A549 treated with DMSO at 1 μM for 4 hours (cell line): Measurements from ENCODE around the gene NAALAD2. TPM values are rescaled to one million over a fixed set of nuclear protein-coding genes. Genes with fewer than 3 reads are reported as not detected.

ENCODE experiments used
- total RNA-seq: library from RNA; stranded (reverse); fragments of 200-300 nt; extraction: Qiagen RNA extraction; gene quantifications from 5 replicates; pipeline ENCODE4 v1.2.3, GENCODE V29; 2022; ENCODE audit warnings: low read depth

The NAALAD2 gene
- total RNA-seq = 0.02 to 0.03 TPM in 2 of 5 replicates, not detected in the others

DNA sequence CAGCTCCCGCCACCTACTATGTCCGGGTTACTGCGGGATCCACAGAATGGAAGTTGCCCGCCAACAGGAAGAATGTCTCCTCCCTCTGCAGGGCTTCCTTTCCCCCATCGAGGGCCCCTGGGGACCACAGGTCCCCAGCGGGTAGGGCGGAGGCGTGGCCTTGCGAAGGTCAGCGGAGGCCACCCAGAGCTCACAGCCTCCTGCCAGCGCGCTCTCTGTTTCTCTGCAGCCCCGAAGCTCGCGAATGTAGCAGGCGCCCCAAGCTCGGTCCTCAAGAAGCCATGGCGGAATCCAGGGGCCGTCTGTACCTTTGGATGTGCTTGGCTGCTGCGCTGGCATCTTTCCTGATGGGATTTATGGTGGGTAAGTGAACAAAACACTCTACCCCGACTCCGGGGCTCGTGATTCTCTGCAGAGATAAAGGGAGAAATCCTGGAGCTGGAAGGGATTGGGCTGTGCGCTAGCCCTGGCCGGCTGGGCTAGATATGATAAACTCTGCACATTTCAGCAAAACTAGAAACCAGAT is at the start of gene NAALAD2:
NAALAD2 (plus strand) TSS at position 186 of the 526 bp plus-strand sequence; CDS start at position 282, 96 bp downstream.

DNA sequence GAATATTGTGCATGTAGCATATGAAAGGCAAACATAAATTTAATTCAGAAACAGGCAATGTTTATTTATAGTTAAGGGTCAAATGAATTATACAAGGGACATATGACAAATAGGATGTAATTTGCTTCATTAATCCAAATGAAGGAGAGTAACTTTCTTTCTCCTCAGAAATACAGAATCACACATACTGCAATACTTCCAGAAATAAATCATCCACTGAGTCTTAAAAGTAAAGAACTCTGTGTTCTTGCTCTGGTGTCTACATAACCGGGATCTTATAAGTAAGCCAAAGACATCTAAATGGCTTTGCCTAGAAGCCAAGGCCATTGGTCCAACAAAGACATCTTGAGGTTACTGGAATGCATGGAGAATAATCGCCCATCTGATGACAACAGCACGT is 48.8 kb upstream of the NAALAD2 start, which contains the start of gene UBTFL1:
UBTFL1 (plus strand) TSS at position 301 of the 400 bp plus-strand sequence; CDS start at position 301, 0 bp downstream.

DNA sequence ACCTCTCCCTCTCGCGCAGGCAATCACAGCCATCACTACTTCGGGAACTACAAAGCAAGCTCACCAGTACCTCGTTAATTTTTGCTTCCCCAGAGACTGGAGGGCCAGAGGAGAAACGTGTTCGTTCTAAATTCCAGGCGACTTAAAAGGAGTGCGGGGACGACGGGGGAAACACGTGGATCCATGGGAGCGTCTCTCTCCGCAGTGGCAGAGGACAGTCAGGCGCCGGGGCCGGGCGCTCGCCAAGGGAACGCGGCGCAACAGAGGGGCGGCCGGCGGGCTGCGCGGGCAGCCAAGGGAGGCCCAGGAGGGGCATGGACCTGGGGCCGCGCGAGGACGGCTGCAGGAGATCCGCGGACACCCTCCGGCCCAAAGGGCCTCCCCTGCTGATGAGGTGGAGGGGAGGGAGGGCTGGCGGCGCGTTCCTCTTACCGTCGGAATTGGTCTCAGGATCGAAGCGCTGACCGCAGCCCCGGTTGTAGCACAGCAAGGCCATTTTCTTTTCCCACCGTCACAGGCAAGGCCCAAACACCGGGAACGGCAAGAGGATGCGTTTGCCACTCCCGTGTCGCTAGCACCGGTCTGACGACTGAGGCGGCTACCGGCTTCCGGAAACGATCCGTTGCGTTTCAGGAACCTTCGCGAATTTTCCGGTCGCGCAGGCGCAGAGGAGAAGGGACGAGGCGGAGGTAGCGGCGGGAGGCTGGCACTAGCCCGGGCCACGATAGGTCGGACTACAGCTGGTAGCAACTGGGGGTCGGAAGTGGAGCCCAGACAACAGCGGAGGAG is 88.2 kb downstream of the NAALAD2 start, which contains the start of gene CHORDC1:
CHORDC1 (minus strand) TSS at position 591 of the 789 bp plus-strand sequence; CDS start at position 496, 95 bp downstream.

Other genes starting within 250 kb of the NAALAD2 start
- 0.04 TPM in 1 of 5 replicates, not detected in the others for gene TRIM49D1, start 212.4 kb upstream of the NAALAD2 start, total RNA-seq
- gene TRIM49D2, start 210.6 kb upstream of the NAALAD2 start, total RNA-seq = not detected in 5 replicates
- not detected in 5 replicates for gene TRIM64, start 168.6 kb upstream of the NAALAD2 start, total RNA-seq
- gene TRIM49C, start 103.6 kb upstream of the NAALAD2 start, total RNA-seq = not detected in 5 replicates
- gene UBTFL1, start 48.7 kb upstream of the NAALAD2 start, total RNA-seq = not detected in 5 replicates
- 83.5 to 122 TPM (median 111 TPM) in 5 replicates for gene CHORDC1, start 88.4 kb downstream of the NAALAD2 start, total RNA-seq